ENCODE measurements around the gene WASHC4. TPM values are rescaled to one million over a fixed set of nuclear protein-coding genes. Genes with fewer than 3 reads are reported as not detected.

Gene WASHC4
- total RNA-seq, 1 experiment from 2014 or later = 39.1 TPM

DNA sequence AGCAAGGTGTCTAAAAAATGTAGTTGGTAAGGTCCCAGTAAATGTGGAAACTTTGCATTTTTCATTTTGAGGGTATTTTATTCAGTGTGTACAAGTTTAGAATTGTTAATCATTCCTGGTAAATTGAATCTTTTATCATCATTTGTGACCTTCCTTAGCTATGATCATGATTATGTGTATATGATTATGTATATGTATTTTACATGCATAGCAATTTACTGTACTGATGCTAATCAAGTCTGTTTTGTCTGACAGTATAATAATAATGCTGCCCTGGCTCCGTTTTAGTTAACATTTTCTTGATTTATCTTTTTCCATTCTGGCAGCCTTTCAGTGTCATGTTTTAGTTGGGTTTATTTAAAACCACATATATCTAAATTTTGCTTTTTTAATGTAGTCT is 9.4 kb downstream of the WASHC4 start:
- Histone ChIP-seq H3K36me3 (ENCODE audit: insufficient read depth, low read length, poor library complexity, severe bottlenecking) (peaks cover 79% of the 10 kb centered on the region), H3K9me3 (ENCODE audit: low read depth, low read length, poor library complexity, severe bottlenecking) (no peaks in the 10 kb centered on the region), H3K27me3 (replicated peaks; ENCODE audit: insufficient read depth, low read depth, low read length, poor library complexity) (no peaks in the 10 kb centered on the region), H3K4me1 (ENCODE audit: insufficient read depth, low read length, poor library complexity, severe bottlenecking) (no peaks in the 10 kb centered on the region), H3K4me3 (ENCODE audit: low read depth, low read length, poor library complexity, severe bottlenecking) (no peak overlapping the region), H3K27ac (ENCODE audit: low read depth, low read length, poor library complexity, severe bottlenecking) (no peak overlapping the region)
- intact Hi-C loops (cut with micrococcal nuclease; ENCODE audit: unreplicated experiment) = no loop called here
- ChIA-PET CTCF (no interaction called here), POLR2A (ENCODE audit: low non-redundant PET) (no interaction called here)
- TF ChIP-seq, protein P1, sequence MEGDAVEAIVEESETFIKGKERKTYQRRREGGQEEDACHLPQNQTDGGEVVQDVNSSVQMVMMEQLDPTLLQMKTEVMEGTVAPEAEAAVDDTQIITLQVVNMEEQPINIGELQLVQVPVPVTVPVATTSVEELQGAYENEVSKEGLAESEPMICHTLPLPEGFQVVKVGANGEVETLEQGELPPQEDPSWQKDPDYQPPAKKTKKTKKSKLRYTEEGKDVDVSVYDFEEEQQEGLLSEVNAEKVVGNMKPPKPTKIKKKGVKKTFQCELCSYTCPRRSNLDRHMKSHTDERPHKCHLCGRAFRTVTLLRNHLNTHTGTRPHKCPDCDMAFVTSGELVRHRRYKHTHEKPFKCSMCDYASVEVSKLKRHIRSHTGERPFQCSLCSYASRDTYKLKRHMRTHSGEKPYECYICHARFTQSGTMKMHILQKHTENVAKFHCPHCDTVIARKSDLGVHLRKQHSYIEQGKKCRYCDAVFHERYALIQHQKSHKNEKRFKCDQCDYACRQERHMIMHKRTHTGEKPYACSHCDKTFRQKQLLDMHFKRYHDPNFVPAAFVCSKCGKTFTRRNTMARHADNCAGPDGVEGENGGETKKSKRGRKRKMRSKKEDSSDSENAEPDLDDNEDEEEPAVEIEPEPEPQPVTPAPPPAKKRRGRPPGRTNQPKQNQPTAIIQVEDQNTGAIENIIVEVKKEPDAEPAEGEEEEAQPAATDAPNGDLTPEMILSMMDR (conservative IDR thresholded peaks at IDR 0.05; ENCODE audit: low read depth, low read length) = no peak
- no peak for TF ChIP-seq EZH2 (IDR thresholded peaks at IDR 0.05; ENCODE audit: borderline replicate concordance, low read depth, low read length, poor library complexity, severe bottlenecking)
- no peak for DNase-seq (ENCODE audit: low spot score)
- BruUV-seq (replicated peaks) = no TSS peak

DNA sequence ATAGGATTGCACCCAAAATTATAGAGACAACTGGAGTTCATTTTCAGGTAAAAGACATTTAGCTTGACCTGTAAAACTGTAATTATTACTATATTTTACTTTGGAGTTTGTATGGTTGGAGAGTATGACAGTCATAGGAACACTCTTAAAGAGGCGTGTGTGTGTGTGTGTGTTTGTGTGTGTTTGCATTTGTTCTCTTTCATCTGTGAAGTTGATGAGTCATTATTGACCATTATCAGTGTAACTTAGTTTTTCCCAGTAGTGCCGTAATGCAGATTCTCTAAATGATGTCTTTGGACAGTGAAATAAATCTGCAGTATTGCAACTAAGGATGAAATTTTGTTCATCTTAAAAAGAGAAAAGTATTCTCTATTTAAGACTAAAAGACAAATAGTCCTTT is 13.0 kb downstream of the WASHC4 start:
- no peak for DNase-seq (ENCODE audit: low spot score)
- peaks cover 69% of the 10 kb centered on the region for H3K36me3 ChIP-seq (ENCODE audit: insufficient read depth, low read length, poor library complexity, severe bottlenecking)
- POLR2A ChIA-PET (ENCODE audit: low non-redundant PET) = no interaction called here
- no peak for TF ChIP-seq EZH2 (IDR thresholded peaks at IDR 0.05; ENCODE audit: borderline replicate concordance, low read depth, low read length, poor library complexity, severe bottlenecking)
- TF ChIP-seq, protein P1 (conservative IDR thresholded peaks at IDR 0.05; ENCODE audit: low read depth, low read length) = no peak
- H3K9me3 ChIP-seq (ENCODE audit: low read depth, low read length, poor library complexity, severe bottlenecking) = no peaks in the 10 kb centered on the region
- H3K4me1 ChIP-seq (ENCODE audit: insufficient read depth, low read length, poor library complexity, severe bottlenecking) = no peaks in the 10 kb centered on the region
- no peaks in the 10 kb centered on the region for H3K27me3 ChIP-seq (replicated peaks; ENCODE audit: insufficient read depth, low read depth, low read length, poor library complexity)
- BruUV-seq (replicated peaks) = no TSS peak
- H3K27ac ChIP-seq (ENCODE audit: low read depth, low read length, poor library complexity, severe bottlenecking) = no peak overlapping the region
- intact Hi-C loops (cut with micrococcal nuclease; ENCODE audit: unreplicated experiment) = no loop called here
- no peak overlapping the region for H3K4me3 ChIP-seq (ENCODE audit: low read depth, low read length, poor library complexity, severe bottlenecking)
- CTCF ChIA-PET = no interaction called here

DNA sequence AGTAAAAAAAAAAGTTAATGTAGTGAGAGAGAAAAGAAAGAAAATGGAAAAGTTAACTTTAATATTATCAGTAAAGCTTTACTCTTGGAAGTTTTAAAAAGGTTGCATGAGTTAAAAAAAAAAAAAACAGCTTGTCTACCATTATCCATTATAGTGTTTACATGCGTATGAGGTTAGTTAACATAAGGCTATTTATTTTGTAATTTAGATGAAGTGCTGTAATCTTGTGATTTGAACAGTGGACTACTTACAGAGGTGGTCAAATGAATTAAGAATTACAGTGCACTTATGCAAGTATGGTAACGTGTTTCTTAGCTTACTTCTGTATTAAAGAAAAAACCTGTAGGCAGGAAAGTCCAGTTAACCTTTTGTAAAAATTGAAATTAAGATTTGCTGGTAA is 30.7 kb downstream of the WASHC4 start:
- BruUV-seq (replicated peaks) = no TSS peak
- ChIA-PET CTCF (no interaction called here), POLR2A (ENCODE audit: low non-redundant PET) (no interaction called here)
- intact Hi-C loops (cut with micrococcal nuclease; ENCODE audit: unreplicated experiment) = no loop called here
- Histone ChIP-seq H3K36me3 (ENCODE audit: insufficient read depth, low read length, poor library complexity, severe bottlenecking) (peaks cover 27% of the 10 kb centered on the region), H3K27me3 (replicated peaks; ENCODE audit: insufficient read depth, low read depth, low read length, poor library complexity) (no peaks in the 10 kb centered on the region), H3K27ac (ENCODE audit: low read depth, low read length, poor library complexity, severe bottlenecking) (no peak overlapping the region), H3K4me1 (ENCODE audit: insufficient read depth, low read length, poor library complexity, severe bottlenecking) (no peaks in the 10 kb centered on the region), H3K9me3 (ENCODE audit: low read depth, low read length, poor library complexity, severe bottlenecking) (no peaks in the 10 kb centered on the region), H3K4me3 (ENCODE audit: low read depth, low read length, poor library complexity, severe bottlenecking) (no peak overlapping the region)
- no peak for DNase-seq (ENCODE audit: low spot score)
- TF ChIP-seq, protein P1 (conservative IDR thresholded peaks at IDR 0.05; ENCODE audit: low read depth, low read length) = no peak
- no peak for TF ChIP-seq EZH2 (IDR thresholded peaks at IDR 0.05; ENCODE audit: borderline replicate concordance, low read depth, low read length, poor library complexity, severe bottlenecking)

Measured in A673 (cell line).